C4-2B (cell line): ENCODE data around the gene TNNT1.

Experiments
- ZFX ChIP-seq: fragments of 450-650 bp; IDR thresholded peaks from 2 replicates; pipeline ENCODE4 v1.6.1; 2017
- TF ChIP-seq, protein P1 (sequence below): fragments of 450-650 bp; conservative IDR thresholded peaks from 2 replicates; pipeline ENCODE4 v1.5.1; 2017; ENCODE audit warnings: mild to moderate bottlenecking

DNA sequence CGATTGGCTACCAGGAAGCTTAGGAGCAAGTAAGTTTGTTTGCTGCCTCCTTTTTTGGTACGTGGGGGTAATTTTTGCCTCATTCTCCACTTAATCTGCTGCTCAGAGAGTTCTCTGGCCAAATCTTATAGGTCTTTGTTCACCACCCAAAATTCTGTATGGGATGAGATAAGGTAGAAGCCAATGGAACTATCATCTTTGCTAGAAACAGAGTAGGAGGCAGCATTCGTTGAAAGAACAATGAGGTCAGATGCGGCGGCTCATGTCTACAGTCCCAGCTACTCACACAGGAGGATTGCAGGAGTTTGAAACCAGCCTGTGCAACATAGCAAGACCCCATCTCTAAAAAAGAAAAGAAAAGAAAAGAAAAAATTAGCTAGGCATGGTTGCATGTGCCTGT, 22.4 kb upstream of the TNNT1 start:
- TF ChIP-seq, protein P1, sequence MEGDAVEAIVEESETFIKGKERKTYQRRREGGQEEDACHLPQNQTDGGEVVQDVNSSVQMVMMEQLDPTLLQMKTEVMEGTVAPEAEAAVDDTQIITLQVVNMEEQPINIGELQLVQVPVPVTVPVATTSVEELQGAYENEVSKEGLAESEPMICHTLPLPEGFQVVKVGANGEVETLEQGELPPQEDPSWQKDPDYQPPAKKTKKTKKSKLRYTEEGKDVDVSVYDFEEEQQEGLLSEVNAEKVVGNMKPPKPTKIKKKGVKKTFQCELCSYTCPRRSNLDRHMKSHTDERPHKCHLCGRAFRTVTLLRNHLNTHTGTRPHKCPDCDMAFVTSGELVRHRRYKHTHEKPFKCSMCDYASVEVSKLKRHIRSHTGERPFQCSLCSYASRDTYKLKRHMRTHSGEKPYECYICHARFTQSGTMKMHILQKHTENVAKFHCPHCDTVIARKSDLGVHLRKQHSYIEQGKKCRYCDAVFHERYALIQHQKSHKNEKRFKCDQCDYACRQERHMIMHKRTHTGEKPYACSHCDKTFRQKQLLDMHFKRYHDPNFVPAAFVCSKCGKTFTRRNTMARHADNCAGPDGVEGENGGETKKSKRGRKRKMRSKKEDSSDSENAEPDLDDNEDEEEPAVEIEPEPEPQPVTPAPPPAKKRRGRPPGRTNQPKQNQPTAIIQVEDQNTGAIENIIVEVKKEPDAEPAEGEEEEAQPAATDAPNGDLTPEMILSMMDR: no peak
- no peak for TF ChIP-seq ZFX
